VCaP (cell line): ENCODE measurements around the gene RCE1.
A peak's percentile ranks its signal among the peaks of the same experiment; 100 is the strongest.

Experiments
- H3K27ac ChIP-seq: fragments of 450-650 bp; 2 replicates; pipeline ENCODE4 v1.5.1; 2017
- TF ChIP-seq, protein P1 (sequence below): fragments of 450-650 bp; conservative IDR thresholded peaks from 2 replicates; pipeline ENCODE4 v1.5.1; 2017; ENCODE audit warnings: mild to moderate bottlenecking, moderate library complexity

The RCE1 gene

GRCh38 chr11:66881927-66882452 lies 38.7 kb downstream of the RCE1 start:
- H3K27ac ChIP-seq: peak overlapping the region; percentile 75
- TF ChIP-seq, protein P1, sequence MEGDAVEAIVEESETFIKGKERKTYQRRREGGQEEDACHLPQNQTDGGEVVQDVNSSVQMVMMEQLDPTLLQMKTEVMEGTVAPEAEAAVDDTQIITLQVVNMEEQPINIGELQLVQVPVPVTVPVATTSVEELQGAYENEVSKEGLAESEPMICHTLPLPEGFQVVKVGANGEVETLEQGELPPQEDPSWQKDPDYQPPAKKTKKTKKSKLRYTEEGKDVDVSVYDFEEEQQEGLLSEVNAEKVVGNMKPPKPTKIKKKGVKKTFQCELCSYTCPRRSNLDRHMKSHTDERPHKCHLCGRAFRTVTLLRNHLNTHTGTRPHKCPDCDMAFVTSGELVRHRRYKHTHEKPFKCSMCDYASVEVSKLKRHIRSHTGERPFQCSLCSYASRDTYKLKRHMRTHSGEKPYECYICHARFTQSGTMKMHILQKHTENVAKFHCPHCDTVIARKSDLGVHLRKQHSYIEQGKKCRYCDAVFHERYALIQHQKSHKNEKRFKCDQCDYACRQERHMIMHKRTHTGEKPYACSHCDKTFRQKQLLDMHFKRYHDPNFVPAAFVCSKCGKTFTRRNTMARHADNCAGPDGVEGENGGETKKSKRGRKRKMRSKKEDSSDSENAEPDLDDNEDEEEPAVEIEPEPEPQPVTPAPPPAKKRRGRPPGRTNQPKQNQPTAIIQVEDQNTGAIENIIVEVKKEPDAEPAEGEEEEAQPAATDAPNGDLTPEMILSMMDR: no peak

GRCh38 chr11:66882561-66883015 lies 39.3 kb downstream of the RCE1 start:
- H3K27ac ChIP-seq: peak overlapping the region; percentile 75; the same call in 1 of the 2 replicates
- TF ChIP-seq, protein P1: no peak

- TF ChIP-seq, protein P1: peak; percentile 74
- peak overlapping the region; percentile 75; the same call in 1 of the 2 replicates for H3K27ac ChIP-seq
Observed at GRCh38 chr11:66883016-66883965, 40.0 kb downstream of the RCE1 start.

- TF ChIP-seq, protein P1: no peak
- H3K27ac ChIP-seq: no peak overlapping the region
Observed at GRCh38 chr11:66884443-66884842, 41.2 kb downstream of the RCE1 start.

GRCh38 chr11:66885469-66885868 lies 42.2 kb downstream of the RCE1 start:
- H3K27ac ChIP-seq: no peak overlapping the region
- TF ChIP-seq, protein P1: no peak

GRCh38 chr11:66885950-66886440 lies 42.8 kb downstream of the RCE1 start:
- TF ChIP-seq, protein P1: no peak
- H3K27ac ChIP-seq: no peak overlapping the region

DNA sequence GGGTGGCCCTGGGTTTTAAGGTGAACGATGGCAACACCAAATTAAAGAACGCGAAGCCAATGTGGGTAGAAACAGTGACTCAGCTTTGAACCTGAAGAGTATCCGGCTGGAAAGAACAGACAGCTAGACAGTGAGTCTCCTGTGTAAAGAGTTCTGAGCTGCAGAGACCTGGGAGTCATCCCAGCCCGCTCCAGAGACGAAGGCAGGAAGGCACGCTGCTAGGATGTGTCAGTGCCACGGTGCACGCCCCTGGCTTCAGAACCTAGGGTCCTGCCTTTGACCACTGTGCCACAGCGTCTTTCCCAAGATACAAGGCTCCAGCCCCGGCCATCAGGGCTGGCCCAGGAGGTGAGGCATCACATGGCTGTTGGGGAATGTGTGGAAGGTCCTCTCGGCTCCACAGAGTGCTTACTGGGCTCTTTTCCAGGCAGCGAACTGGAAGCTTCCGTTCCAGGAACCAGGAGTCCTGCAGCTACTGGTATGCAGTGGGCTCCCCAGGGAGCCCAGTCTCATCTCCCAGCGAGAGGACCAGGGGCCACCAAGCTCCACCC lies 43.5 kb downstream of the RCE1 start:
- H3K27ac ChIP-seq: no peak overlapping the region
- TF ChIP-seq, protein P1: no peak
